Stimulated activated CD4-positive, alpha-beta T cell treated with anti-CD3 and anti-CD28 coated beads, TNF-alpha, amount 100 ng/mL, for 4 hours (primary cell): ENCODE measurements around the gene CNIH2.

ENCODE experiments used
- DNase-seq, 3 experiments: peaks; one replicate each; pipeline ENCODE4 v3.0.0-alpha.2; 2020; ENCODE audit warnings: low read depth in 3 of 3

CNIH2 gene

DNA sequence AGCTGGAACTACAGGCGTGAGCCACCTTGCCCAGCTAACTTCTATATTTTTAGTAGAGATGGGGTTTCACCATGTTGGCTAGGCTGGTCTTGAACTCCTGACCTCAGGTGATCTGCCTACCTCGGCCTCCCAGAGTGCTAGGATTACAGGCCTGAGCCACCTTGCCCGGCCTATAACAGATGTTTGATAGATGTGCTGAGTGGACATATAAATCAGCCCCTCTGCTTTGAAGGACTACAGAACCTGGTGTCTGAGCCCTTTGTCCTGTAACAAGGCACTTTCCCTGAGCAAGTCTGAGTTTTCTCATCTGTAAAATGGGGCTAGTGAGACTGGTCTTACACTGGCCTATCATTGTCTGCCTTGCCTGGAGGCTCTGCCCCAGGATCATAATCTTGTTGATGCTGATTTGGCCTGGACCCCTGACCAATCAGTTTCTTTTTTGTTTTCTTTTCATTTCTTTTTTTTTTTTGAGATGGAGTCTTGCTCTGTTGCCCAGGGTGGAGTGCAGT lies 51.2 kb downstream of the CNIH2 start:
- no peak for DNase-seq

GRCh38 chr11:66330931-66331330 lies 53.0 kb downstream of the CNIH2 start:
- no peak for DNase-seq

DNA sequence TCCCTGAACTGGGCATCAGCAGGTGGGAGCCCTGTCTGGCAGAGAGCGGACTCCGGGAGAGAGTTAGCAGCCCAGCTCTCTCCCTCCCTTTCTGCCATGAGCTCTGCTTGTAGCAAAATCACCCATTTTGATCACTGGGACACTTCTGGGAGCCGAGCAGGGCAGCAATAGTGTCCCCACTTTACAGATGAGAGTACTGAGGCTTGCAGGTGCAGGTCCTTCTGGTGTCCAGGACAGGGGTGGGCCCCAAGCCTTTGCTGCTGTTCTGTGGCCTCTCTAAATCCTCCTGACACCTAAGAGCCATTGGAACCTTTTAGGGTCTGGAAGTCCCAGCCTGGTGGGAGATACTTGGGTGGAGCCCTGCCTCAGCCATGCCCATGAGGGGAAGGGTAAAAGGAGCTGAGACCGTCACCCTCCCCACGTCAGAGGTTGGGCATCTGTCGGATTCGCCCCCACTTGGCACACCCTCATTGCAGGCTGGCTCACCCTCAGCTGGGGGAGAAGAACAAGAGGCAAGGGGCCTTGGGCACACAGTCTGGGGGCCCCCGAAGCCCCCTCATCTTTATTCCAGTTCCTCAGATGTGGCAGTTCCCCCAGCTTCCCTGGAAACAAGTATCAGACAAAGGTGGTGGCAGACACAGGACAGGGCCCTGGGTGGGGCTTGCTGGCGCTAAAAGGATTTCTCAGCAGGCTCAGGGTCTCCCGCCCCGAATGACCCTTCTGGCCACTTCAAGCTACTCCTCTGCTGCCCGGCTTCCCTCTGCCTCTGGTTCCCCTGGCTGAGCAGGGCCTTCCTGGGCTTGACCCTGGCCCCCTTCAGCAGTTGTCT lies 53.8 kb downstream of the CNIH2 start:
- DNase-seq: no peak

GRCh38 chr11:66332371-66333219 lies 54.6 kb downstream of the CNIH2 start:
- DNase-seq: no peak

DNA sequence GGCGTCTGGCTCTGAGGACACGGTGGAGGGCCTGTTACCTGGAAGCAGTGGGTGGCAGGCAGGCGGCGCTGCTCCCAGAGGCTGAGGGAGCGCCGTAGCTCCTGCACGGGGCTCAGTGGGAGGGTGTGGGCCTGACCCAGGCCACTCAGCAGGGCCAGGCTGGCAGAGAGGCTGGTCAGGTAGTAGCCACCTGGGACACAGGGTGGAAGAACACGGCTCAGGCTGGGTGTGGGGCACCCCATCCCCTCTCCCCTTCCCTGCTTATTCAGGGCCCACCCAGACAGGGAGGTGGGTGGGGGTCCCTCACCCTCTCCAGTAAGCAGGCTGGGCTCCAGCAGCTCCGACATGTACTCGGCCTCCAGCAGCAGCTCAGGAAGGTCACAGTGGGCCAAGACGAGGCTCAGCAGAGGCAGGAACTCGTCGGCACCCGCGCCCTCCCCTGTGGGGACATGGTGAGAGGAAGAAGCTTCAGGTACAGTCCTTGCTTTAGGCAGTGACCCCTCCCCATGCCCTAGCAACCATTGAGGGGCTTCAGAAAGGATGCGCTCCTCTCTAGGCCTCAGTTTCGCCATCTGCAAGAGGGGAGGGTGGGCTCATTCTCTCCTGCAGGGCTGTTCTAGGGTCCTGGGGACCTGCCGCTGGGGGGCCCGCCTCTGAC lies 55.4 kb downstream of the CNIH2 start:
- DNase-seq: no peak
